GM12865 (cell line): ENCODE data around the gene TRAF2.
"Not testable (repeated sequence)": the region's sequence is repeated elsewhere in the genome, so short reads cannot be mapped to it uniquely, and the experiment has no call there.

Experiments
- DNase-seq: peaks from one replicate; pipeline ENCODE4 v3.0.0; 2010; ENCODE audit warnings: low read depth
- H3K4me3 ChIP-seq: 2 replicates; pipeline ENCODE4 v1.5.1; 2011; ENCODE audit warnings: mild to moderate bottlenecking, low read depth, low read length, control low read depth
- TF ChIP-seq, protein P1 (sequence below): IDR thresholded peaks from 2 replicates; pipeline ENCODE4 v1.5.1; 2011; ENCODE audit warnings: low read length, control low read depth, low read depth, inconsistent platforms; ENCODE audit not compliant: insufficient read depth; ENCODE audit errors: missing control alignments

The TRAF2 gene

DNA sequence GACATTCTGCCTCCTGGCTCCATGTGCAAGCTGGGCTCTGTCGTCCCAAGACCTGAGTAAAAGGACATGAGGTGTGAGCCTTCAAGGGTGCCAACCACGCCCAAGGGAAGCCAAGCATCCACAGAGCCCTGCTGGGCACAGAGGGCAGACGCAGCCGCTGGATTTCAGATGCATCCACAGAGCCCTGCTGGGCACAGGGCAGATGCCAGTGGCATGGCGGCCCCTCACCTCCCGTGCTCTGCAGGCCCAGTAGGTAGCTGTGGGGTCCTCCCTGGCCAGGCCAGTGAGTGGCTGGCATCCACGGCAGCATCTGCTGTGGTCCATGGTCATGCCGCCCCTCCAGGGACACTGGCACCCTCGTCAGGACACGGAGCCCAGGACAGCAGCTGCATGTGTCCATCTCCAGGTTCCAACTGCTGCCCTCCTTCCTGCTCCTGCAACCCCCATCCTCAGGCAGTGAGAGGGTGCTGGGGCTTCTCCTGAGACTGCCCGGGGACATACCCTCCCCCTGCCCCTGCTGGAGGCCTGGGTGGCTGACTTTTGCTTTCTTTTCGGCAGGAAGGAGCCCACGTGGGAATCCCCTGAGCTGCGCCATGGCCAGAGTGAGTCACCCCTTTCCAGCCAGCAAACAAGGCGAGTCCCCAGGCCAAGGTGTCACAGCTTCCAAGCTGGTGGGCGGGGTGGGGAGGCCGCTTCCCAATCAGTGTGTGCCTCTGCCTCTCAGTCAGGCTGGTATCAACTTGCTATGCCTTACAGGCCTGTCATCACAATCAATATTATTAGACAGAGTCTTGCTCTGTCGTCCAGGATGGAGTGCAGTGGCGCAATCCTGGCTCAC is 4.0 kb upstream of the TRAF2 start:
- peak overlapping the region; percentile 65 for H3K4me3 ChIP-seq
- DNase-seq = peak; percentile 90
- TF ChIP-seq, protein P1, sequence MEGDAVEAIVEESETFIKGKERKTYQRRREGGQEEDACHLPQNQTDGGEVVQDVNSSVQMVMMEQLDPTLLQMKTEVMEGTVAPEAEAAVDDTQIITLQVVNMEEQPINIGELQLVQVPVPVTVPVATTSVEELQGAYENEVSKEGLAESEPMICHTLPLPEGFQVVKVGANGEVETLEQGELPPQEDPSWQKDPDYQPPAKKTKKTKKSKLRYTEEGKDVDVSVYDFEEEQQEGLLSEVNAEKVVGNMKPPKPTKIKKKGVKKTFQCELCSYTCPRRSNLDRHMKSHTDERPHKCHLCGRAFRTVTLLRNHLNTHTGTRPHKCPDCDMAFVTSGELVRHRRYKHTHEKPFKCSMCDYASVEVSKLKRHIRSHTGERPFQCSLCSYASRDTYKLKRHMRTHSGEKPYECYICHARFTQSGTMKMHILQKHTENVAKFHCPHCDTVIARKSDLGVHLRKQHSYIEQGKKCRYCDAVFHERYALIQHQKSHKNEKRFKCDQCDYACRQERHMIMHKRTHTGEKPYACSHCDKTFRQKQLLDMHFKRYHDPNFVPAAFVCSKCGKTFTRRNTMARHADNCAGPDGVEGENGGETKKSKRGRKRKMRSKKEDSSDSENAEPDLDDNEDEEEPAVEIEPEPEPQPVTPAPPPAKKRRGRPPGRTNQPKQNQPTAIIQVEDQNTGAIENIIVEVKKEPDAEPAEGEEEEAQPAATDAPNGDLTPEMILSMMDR = no peak

DNA sequence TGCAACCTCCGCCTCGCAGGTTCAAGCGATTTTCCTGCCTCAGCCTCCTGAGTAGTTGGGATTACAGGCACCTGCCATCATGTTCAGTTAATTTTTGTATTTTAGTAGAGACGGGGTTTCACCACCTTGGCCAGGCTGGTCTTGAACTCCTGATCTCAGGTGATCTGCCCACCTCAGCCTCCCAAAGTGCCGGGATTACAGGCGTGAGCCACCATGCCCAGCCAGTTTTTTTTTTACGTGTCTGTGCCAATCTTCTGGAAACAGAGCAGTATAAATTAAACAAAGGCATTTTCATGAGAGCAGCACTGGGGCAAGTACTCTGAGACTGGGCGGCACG is 3.4 kb upstream of the TRAF2 start:
- not testable (repeated sequence) for DNase-seq, H3K4me3 ChIP-seq

DNA sequence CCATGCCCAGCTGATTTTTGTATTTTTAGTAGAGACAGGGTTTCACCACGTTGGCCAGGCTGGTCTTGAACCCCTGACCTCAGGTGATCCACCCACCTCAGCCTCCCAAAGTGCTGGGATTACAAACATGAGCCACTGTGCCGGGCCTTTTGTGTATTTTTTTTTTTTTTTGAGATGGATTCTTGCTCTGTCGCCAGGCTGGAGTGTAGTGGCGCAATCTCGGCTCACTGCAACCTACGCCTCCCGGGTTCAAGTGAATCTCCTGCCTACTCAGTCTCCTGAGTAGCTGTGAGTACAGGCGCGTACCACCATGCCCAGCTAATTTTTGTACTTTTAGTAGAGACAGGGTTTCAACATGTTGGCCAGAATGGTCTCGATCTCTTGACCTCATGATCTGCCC is 2.6 kb upstream of the TRAF2 start:
- not testable (repeated sequence) for H3K4me3 ChIP-seq, DNase-seq

DNA sequence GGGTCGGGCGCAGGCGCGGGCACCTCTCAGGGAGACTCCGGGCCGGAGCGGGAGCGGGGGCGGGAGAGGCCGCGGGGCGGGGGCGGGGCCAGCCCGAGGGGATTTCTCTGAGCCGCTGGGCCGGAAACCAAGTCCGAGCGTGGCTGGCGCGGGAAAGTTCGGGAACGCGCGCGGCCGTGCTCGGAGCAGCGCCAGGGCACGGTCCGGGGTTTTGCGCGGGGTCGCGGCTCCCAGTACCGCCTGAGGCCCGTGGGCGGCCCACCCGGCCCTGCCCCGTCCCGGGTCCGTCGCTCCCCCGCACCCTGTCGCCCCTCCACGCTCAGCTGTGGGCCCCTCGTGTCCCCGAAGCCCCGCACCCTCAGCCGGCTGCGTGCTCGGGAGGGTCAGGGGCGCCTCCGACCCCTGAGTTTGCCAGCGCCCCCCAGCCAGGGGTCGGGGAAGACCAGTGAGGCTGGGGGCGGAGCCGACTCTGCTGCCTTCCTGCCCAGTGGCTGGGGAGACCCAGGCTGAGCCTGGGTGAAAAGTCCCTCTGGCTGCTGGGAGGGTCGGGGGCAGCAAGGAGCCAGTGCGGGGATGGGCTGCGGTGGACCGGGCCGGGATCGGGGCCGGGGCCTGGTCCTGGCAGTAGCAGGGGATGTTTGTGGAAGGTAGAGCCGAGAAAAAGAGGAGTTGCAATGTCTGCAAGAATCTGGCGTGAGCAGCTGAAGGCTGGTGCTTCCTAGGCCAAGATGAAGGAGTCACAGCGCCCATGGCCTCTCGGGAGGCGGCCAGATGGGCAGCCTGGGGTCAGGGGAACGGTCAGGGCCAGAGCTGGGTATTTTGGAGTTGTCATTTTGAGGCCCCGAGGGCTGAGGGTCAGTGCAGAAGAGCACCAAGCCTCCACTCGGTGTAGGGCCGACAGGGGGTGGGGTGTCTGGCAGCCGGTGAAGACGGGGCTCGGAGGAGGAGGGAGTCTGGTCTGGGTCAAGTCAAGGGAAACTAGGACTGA is 588 bp downstream of the TRAF2 start:
- TF ChIP-seq, protein P1 = no peak
- H3K4me3 ChIP-seq = peak overlapping the region; percentile 93
- DNase-seq = peak; percentile 41

DNA sequence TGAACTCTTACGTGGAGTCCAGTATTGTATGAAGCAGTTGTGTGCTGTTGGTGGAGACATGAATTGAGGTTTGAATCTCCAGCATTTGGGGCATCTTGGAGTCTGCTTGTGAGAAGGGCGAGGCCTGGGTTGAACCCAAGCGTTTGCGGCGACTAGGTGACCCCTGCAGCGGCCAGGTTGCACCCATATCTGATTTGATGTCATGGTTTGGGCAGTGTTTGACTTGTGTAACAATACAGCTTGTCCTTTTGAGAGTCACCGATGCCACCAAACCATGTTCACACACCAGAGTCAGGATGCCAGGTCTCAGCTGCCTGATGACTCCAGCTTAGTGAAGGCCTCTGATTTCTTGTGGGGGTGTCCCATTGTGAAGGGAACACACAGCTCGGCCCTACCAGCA is 2.1 kb downstream of the TRAF2 start:
- TF ChIP-seq, protein P1 = no peak
- H3K4me3 ChIP-seq = no peak overlapping the region
- DNase-seq = no peak

DNA sequence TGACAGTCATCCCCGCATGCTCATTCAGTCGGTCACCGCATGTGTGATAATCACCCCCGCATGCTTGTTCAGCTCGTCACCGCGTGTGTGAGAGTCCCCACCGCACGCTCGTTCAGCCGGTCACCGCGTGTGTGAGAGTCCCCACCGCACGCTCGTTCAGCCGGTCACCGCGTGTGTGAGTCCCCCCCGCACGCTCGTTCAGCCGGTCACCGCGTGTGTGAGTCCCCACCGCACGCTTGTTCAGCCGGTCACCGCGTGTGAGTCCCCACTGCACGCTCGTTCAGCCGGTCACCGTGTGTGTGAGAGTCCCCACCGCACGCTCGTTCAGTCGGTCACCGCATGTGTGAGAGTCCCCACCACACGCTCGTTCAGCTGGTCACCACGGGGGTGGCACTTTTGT is 3.5 kb downstream of the TRAF2 start:
- TF ChIP-seq, protein P1 = no peak
- no peak for DNase-seq
- H3K4me3 ChIP-seq = no peak overlapping the region

DNA sequence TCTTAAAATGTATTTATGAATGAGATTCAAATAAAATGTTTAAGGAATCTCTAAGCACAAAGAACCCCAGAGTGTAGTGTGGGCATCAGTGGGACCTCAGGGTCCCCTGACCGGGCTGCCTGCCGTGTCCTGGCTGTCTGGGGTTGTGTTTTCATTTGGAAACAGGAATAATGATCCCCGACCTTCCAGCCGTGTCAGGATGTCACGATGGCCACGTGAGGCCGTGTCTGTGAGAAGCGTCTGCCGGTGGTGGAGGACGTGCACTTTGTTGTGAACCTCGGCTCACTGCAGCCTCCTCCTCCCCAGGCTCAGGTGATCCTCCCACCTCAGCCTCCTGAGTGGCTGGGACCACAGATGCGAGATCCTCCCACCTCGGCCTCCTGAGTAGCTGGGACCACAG is 4.3 kb downstream of the TRAF2 start:
- DNase-seq = no peak
- H3K4me3 ChIP-seq = no peak overlapping the region
- TF ChIP-seq, protein P1 = no peak

DNA sequence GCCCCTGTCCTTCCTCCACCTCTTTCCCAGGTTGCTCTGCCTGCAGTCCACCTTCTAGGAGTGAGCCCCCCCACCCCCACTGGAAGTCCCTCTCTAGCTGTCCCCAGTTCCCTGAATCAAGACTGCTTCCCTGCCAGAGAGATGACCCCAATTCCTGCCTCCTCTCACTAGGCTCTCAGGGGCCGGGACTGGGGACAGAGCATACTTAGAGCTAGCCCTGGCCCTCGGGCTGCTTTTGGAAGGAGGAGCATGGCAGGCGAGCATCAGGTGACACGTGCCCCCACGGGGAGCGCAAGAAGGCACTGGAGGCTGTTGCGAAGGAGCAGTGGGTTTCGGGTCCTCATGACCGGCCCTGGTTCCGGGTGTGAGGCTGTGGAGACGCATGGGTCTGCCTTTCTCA is 9.7 kb downstream of the TRAF2 start:
- TF ChIP-seq, protein P1 = no peak

More for the DNA sequence above, 9.7 kb downstream of the TRAF2 start:
- DNase-seq = no peak
- no peak overlapping the region for H3K4me3 ChIP-seq
